B cell (primary cell): ENCODE data around the gene C2CD3.

Experiments used
- EZH2 ChIP-seq: IDR thresholded peaks from 2 replicates; pipeline ENCODE4 v1.6.1; 2012; ENCODE audit warnings: borderline replicate concordance, low read depth, mild to moderate bottlenecking, moderate library complexity, low read length; ENCODE audit not compliant: insufficient read depth, poor library complexity, severe bottlenecking
- TF ChIP-seq, protein P1 (sequence below): fragments of 200-600 bp; IDR thresholded peaks from one replicate; pipeline ENCODE4 v1.8.0; 2022; ENCODE audit warnings: antibody characterized with exemption, mild to moderate bottlenecking

DNA sequence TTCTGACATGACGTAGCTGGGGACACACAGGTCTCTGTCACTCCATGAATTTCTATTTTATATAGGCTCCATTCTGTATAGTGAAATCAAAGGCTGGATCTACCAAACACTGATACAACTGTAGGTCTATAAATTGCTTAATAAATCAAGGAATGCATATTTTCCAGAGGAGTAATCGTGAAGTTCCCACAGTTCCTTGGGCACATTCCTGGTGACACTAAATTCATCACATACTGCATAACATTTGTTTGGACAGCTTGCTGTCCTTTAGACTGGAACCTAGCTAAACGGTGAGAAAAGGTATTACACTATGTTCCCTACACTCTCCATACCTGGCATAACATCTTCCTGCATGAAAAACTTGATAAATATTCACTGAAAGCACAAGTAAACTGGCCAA lies 120.3 kb downstream of the C2CD3 start:
- TF ChIP-seq, protein P1, sequence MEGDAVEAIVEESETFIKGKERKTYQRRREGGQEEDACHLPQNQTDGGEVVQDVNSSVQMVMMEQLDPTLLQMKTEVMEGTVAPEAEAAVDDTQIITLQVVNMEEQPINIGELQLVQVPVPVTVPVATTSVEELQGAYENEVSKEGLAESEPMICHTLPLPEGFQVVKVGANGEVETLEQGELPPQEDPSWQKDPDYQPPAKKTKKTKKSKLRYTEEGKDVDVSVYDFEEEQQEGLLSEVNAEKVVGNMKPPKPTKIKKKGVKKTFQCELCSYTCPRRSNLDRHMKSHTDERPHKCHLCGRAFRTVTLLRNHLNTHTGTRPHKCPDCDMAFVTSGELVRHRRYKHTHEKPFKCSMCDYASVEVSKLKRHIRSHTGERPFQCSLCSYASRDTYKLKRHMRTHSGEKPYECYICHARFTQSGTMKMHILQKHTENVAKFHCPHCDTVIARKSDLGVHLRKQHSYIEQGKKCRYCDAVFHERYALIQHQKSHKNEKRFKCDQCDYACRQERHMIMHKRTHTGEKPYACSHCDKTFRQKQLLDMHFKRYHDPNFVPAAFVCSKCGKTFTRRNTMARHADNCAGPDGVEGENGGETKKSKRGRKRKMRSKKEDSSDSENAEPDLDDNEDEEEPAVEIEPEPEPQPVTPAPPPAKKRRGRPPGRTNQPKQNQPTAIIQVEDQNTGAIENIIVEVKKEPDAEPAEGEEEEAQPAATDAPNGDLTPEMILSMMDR = no peak
- no peak for TF ChIP-seq EZH2
